Esophagus (tissue), 2 donors: ENCODE data around the gene LRRC8E. TPM values are rescaled to one million over a fixed set of nuclear protein-coding genes. Genes with fewer than 3 reads are reported as not detected.

Source experiments
- H3K27ac ChIP-seq, 2 donors: one replicate each; pipeline ENCODE4 v1.5.1; 2013; ENCODE audit warnings: low read depth in 2 of 2, mild to moderate bottlenecking in 2 of 2, inconsistent platforms in 1 of 2, low read length in 1 of 2, moderate library complexity in 1 of 2
- H3K27me3 ChIP-seq, 2 donors: one replicate each; pipeline ENCODE4 v1.6.1; 2013; ENCODE audit warnings: low read length in 2 of 2, control low read depth in 1 of 2, mild to moderate bottlenecking in 1 of 2; ENCODE audit not compliant: insufficient read depth in 2 of 2, control insufficient read depth in 1 of 2
- H3K36me3 ChIP-seq, 2 donors: one replicate each; pipeline ENCODE4 v1.6.1; 2013; ENCODE audit warnings: low read length in 1 of 2; ENCODE audit not compliant: control insufficient read depth in 2 of 2, insufficient read depth in 2 of 2
- H3K4me1 ChIP-seq, 2 donors: one replicate each; pipeline ENCODE4 v1.6.1; 2013; ENCODE audit warnings: low read length in 1 of 2; ENCODE audit not compliant: control insufficient read depth in 2 of 2, insufficient read depth in 2 of 2
- H3K4me3 ChIP-seq, 2 donors: one replicate each; pipeline ENCODE4 v1.5.1; 2013; ENCODE audit warnings: low read length in 2 of 2, mild to moderate bottlenecking in 2 of 2, low read depth in 1 of 2, moderate library complexity in 1 of 2
- H3K9me3 ChIP-seq, 2 donors: one replicate each; pipeline ENCODE4 v1.6.1; 2013; ENCODE audit warnings: mild to moderate bottlenecking in 2 of 2, low read depth in 1 of 2, low read length in 1 of 2, moderate library complexity in 1 of 2; ENCODE audit not compliant: control insufficient read depth in 2 of 2, insufficient read depth in 1 of 2
- WGBS, 2 donors: extraction: QIAGEN DNeasy Blood & Tissue Kit; methylation state at CpG; one replicate each; pipeline ENCODE4 v1.1.7; 2013; 5-methylcytosine and 5-hydroxymethylcytosine counted together
- polyA plus RNA-seq, 2 donors: library from polyadenylated mRNA; stranded (reverse); fragments of 200-250 nt; gene quantifications; one replicate each; pipeline ENCODE4 v1.2.3, GENCODE V29; 2013
- donor health status: healthy with polysubstance abuse.
- donor health status: Bipolar disorder and iron deficiency.

LRRC8E gene
- polyA plus RNA-seq, 2 donors, result 3.3 to 4.7 TPM

- Histone ChIP-seq H3K27ac (no peak overlapping the region), H3K4me3 (no peak overlapping the region), H3K4me1 (peaks cover 0 to 3% of the 10 kb centered on the region in 2 donors), H3K36me3 (peaks cover 22 to 47% of the 10 kb centered on the region in 2 donors), H3K9me3 (peaks cover 0 to 2% of the 10 kb centered on the region in 2 donors), H3K27me3 (no peaks in the 10 kb centered on the region)
- 88 to 90% methylated on average over 14 of the region's 14 CpGs for WGBS, 2 donors
Observed at GRCh38 chr19:7933411-7933810, 45.1 kb downstream of the LRRC8E start.

GRCh38 chr19:7933828-7934725, 45.8 kb downstream of the LRRC8E start:
- Histone ChIP-seq H3K27ac (no peak overlapping the region), H3K4me1 (peaks cover 0 to 3% of the 10 kb centered on the region in 2 donors), H3K9me3 (peaks cover 0 to 2% of the 10 kb centered on the region in 2 donors), H3K36me3 (peaks cover 22 to 47% of the 10 kb centered on the region in 2 donors), H3K4me3 (no peak overlapping the region), H3K27me3 (no peaks in the 10 kb centered on the region)
- WGBS, 2 donors, result 87% methylated on average over 53 to 55 of the region's 55 CpGs

- Histone ChIP-seq H3K27me3 (no peaks in the 10 kb centered on the region), H3K4me1 (peaks cover 0 to 3% of the 10 kb centered on the region in 2 donors), H3K36me3 (peaks cover 22 to 47% of the 10 kb centered on the region in 2 donors), H3K9me3 (peaks cover 0 to 2% of the 10 kb centered on the region in 2 donors), H3K4me3 (no peak overlapping the region), H3K27ac (no peak overlapping the region)
- WGBS, 2 donors, result 90 to 91% methylated on average over 21 of the region's 21 CpGs
Observed at GRCh38 chr19:7934766-7935165, 46.5 kb downstream of the LRRC8E start.

GRCh38 chr19:7940841-7941240, 52.5 kb downstream of the LRRC8E start:
- no peak overlapping the region for H3K4me3 ChIP-seq
- H3K4me1 ChIP-seq, result peaks cover 0 to 5% of the 10 kb centered on the region in 2 donors
- peaks cover 0 to 16% of the 10 kb centered on the region in 2 donors for H3K36me3 ChIP-seq
- WGBS, 2 donors, result 91% methylated on average over 13 of the region's 13 CpGs
- no peaks in the 10 kb centered on the region for H3K27me3 ChIP-seq
- H3K9me3 ChIP-seq, result no peaks in the 10 kb centered on the region
- no peak overlapping the region for H3K27ac ChIP-seq

GRCh38 chr19:7941895-7942596, 53.7 kb downstream of the LRRC8E start:
- H3K27ac ChIP-seq, result no peak overlapping the region

GRCh38 chr19:7942981-7943443, 54.7 kb downstream of the LRRC8E start:
- no peaks in the 10 kb centered on the region for H3K27me3 ChIP-seq
- H3K36me3 ChIP-seq, result peaks cover 0 to 10% of the 10 kb centered on the region in 2 donors
- H3K4me1 ChIP-seq, result peaks cover 0 to 5% of the 10 kb centered on the region in 2 donors
- no peaks in the 10 kb centered on the region for H3K9me3 ChIP-seq
- peak overlapping the region; percentile 52 to 70 for H3K4me3 ChIP-seq
- H3K27ac ChIP-seq, result peak overlapping the region; percentile 91 to 93
- WGBS, 2 donors, result 3 to 5% methylated on average over 33 of the region's 33 CpGs

More at GRCh38 chr19:7941895-7942596, 53.7 kb downstream of the LRRC8E start:
- WGBS, 2 donors, result 89 to 90% methylated on average over 19 of the region's 19 CpGs
- Histone ChIP-seq H3K27me3 (no peaks in the 10 kb centered on the region), H3K36me3 (peaks cover 0 to 14% of the 10 kb centered on the region in 2 donors), H3K9me3 (no peaks in the 10 kb centered on the region), H3K4me1 (peaks cover 0 to 5% of the 10 kb centered on the region in 2 donors), H3K4me3 (no peak overlapping the region)

GRCh38 chr19:7943444-7944176, 55.3 kb downstream of the LRRC8E start, which contains the start of gene TIMM44:
Gene TIMM44, minus strand, starts transcription at chr19:7943666. Its CDS starts 15 bp downstream, at chr19:7943651.
- Histone ChIP-seq H3K36me3 (peaks cover 0 to 10% of the 10 kb centered on the region in 2 donors), H3K4me3 (peak within 1 kb of the TSS; percentile 52 to 70), H3K27me3 (no peaks in the 10 kb centered on the region), H3K4me1 (peaks cover 0 to 5% of the 10 kb centered on the region in 2 donors), H3K9me3 (no peaks in the 10 kb centered on the region), H3K27ac (peak within 1 kb of the TSS; percentile 93)
- WGBS, 2 donors, result 0 to 1% methylated on average over 56 of the region's 56 CpGs

GRCh38 chr19:7944177-7944761, 56.0 kb downstream of the LRRC8E start:
- Histone ChIP-seq H3K4me1 (peaks cover 0 to 5% of the 10 kb centered on the region in 2 donors), H3K27ac (peak overlapping the region; percentile 89 to 93), H3K27me3 (no peaks in the 10 kb centered on the region), H3K4me3 (peak overlapping the region; percentile 48 to 51), H3K9me3 (no peaks in the 10 kb centered on the region), H3K36me3 (peaks cover 0 to 10% of the 10 kb centered on the region in 2 donors)
- 27% methylated on average over 18 of the region's 18 CpGs for WGBS, 2 donors
